Left colon (tissue), 2 donors: ENCODE measurements around the gene GAA. TPM values are rescaled to one million over a fixed set of nuclear protein-coding genes. Genes with fewer than 3 reads are reported as not detected.
A peak's percentile ranks its signal among the peaks of the same experiment; 100 is the strongest.

ENCODE experiments used
- ATAC-seq: fragments of 200-7000 bp; cut with Tn5 transposase; one replicate; pipeline ENCODE4 v1.9.1; 2020; ENCODE audit warnings: mild to moderate bottlenecking, moderate library complexity
- DNase-seq, 2 donors: peaks; one replicate each; pipeline ENCODE4 v3.0.0-alpha.2; 2020
- intact Hi-C, 2 donors: fragments of 100-400 bp; cut with DNase I in 1 of 2; cut with micrococcal nuclease in 1 of 2; formaldehyde crosslinking; loops; one replicate each; pipeline versions ENCODE4 v1.11.2 to v1.14.0; 2022; cut with DNase I, micrococcal nuclease
- total RNA-seq, 2 donors: library from RNA; stranded (reverse); fragmentation: NEBNext Ultra II Directional; extraction: Animal tissue kit (Norgen Biotek cat#: 25700); gene quantifications; one replicate each; pipeline ENCODE4 v1.2.1, GENCODE V29; 2021
- donor health status: DM: no; HTN: no; CAD: no.
- donor health status: DM: yes; HTN: yes; CAD: no.

Gene GAA
- total RNA-seq, 2 donors from 2014 or later = 44.4 to 51.2 TPM

GRCh38 chr17:80110927-80111701, 9.7 kb downstream of the GAA start:
- intact Hi-C loops = no loop called here
- ATAC-seq (no peak), DNase-seq (no peak)

- ATAC-seq (no peak), DNase-seq (no peak)
- intact Hi-C loops = no loop called here
These were observed 10.5 kb downstream of the GAA start for GRCh38 chr17:80111702-80112470.

GRCh38 chr17:80112471-80113032, 11.2 kb downstream of the GAA start:
- ATAC-seq (no peak), DNase-seq (no peak)
- intact Hi-C loops = no loop called here

GRCh38 chr17:80113033-80113484, 11.7 kb downstream of the GAA start:
- no peak for DNase-seq
- ATAC-seq = no peak
- intact Hi-C loops = no loop called here

GRCh38 chr17:80114758-80115157, 13.4 kb downstream of the GAA start:
- ATAC-seq (no peak), DNase-seq (no peak)
- intact Hi-C loops = no loop called here

- DNase-seq (no peak), ATAC-seq (no peak)
- intact Hi-C loops = no loop called here
These were observed 13.8 kb downstream of the GAA start for GRCh38 chr17:80115159-80115558.

- DNase-seq (no peak), ATAC-seq (no peak)
- intact Hi-C loops = no loop called here
These were observed 15.0 kb downstream of the GAA start for GRCh38 chr17:80116276-80116920.

GRCh38 chr17:80116921-80117380, 15.6 kb downstream of the GAA start:
- DNase-seq = no peak
- intact Hi-C loops = no loop called here
- no peak for ATAC-seq

- DNase-seq (no peak), ATAC-seq (no peak)
- intact Hi-C loops = no loop called here
These were observed 16.4 kb downstream of the GAA start for GRCh38 chr17:80117491-80118401.

GRCh38 chr17:80118601-80119270, 17.4 kb downstream of the GAA start:
- DNase-seq (no peak), ATAC-seq (no peak)
- intact Hi-C loops = no loop called here

- intact Hi-C loops = no loop called here
- ATAC-seq = no peak
- DNase-seq = no peak
These were observed 17.9 kb downstream of the GAA start for GRCh38 chr17:80119271-80119791.

GRCh38 chr17:80119839-80120238, 18.5 kb downstream of the GAA start:
- no peak for DNase-seq
- no peak for ATAC-seq

GRCh38 chr17:80122026-80122575, 20.7 kb downstream of the GAA start:
- DNase-seq = no peak
- intact Hi-C loops = no loop called here
- no peak for ATAC-seq

More at GRCh38 chr17:80119839-80120238, 18.5 kb downstream of the GAA start:
- intact Hi-C loops = no loop called here

GRCh38 chr17:80122926-80123505, 21.6 kb downstream of the GAA start:
- intact Hi-C loops = no loop called here
- DNase-seq (no peak), ATAC-seq (no peak)

GRCh38 chr17:80123791-80124190, 22.4 kb downstream of the GAA start:
- intact Hi-C loops = no loop called here
- no peak for ATAC-seq
- DNase-seq = no peak

- intact Hi-C loops = no loop called here
- DNase-seq = no peak
- peak; percentile 60 for ATAC-seq
These were observed 23.1 kb downstream of the GAA start for GRCh38 chr17:80124351-80124981.
